Stimulated activated CD4-positive, alpha-beta T cell treated with anti-CD3 and anti-CD28 coated beads, Interleukin-4, amount 100 ng/mL, for 24 hours (primary cell): ENCODE results near the gene TMCO6.

ENCODE experiments used
- DNase-seq: peaks from one replicate; pipeline ENCODE4 v3.0.0-alpha.2; 2020

TMCO6 gene

DNA sequence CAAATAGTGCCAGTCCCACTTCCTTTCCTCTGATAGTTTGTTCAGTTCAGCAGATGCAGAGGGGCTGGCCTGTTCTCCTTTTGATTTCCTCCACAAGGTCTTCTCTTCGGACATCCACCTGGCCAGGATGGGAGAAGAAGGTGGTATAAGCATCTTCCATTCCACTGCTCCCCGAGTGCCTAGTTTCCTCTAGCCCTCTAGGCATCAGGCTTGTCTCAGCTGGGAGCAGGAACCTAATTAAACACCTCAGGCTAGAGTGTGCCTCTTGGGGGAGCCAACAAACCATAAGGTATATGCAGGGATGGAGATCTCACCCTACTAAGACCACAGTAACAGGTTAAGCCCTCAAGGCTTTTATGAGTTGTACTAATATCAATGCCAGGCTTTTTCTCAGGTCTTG is 35.0 kb downstream of the TMCO6 start:
- DNase-seq, result no peak

DNA sequence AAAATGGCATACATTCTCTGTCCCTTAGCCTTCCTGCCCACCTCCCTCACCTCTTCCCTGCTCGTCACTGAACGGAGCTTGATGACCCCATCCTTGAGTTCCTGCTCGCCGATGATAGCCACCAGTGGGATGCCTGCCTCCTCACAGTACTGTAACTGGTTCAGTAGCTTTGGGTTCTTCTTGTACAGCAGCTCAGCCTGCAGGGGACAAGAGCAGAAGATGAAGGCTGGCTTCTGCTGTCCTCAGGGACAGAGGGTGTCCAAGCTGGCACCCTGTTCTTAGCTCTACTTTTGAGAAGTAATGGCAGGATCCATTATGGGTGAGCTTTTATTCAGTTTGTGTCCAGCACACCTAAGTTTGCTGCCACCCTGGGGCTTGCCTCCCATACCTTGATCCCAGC is 35.4 kb downstream of the TMCO6 start:
- no peak for DNase-seq

DNA sequence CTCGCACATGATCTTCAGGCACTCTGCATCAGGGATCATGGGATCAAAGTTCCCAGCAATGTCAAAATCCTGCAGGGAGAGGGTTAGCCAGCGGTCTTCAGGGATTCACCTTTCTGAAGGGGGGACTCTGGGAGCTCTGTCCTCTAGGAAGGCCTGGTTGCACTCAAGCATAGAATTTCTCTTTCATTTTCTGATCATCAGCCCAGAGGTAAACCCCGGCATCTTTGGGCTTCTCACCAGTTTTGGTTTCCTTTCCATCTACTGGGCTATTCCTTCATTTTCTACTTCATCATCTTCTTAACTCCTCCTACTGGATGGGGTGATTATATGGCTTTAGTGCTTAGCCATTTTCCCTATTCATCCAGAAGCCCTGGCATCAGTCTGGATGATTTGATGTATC is 38.7 kb downstream of the TMCO6 start:
- DNase-seq, result no peak

GRCh38 chr5:140678993-140679392 is 39.7 kb downstream of the TMCO6 start:
- no peak for DNase-seq

GRCh38 chr5:140690376-140690932 is 51.2 kb downstream of the TMCO6 start:
- DNase-seq, result no peak

GRCh38 chr5:140690941-140691924 is 52.0 kb downstream of the TMCO6 start, which contains the start of the genes HARS1 and HARS2:
HARS1 (minus strand) TSS chr5:140691370; CDS start chr5:140691304, 66 bp downstream.
HARS2 (plus strand) TSS chr5:140691455; CDS start chr5:140691649, 194 bp downstream.
- DNase-seq, result peak; percentile 91

- DNase-seq, result no peak
These were observed 55.0 kb downstream of the TMCO6 start for GRCh38 chr5:140694276-140694675.
